ENCODE results near the gene DES.

DNA sequence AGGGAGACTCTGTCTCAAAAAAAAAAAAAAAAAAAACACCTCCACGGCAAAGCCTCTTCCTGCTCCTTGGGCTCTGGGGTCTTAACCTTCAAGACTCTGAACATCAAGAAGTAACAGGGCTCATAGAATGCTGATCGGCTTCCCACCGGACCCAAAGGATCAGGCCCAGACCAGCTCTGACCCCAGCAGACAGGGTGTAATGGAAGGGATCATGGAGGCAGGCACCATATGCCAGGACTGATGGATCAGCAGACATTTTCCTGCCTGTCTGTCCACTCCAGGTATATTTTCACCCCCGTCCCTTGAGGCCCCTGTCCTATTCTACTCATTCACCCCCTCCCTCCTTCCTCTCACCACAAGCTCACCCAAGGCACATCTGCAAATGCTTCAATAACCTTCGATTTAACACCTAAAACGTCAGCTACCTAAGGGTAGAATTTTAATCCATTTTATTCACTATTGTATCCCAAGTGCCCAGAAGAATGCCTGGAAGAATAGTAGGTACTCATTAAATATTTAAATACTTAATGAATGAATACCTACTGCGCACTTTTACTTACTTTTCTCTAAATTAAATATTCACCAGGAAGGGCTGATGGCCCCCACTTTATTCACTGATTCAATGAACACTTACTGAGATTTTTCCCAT, 11.9 kb downstream of the DES start:
- TF ChIP-seq CTCF (IDR thresholded peaks at IDR 0.05; ENCODE audit: low read depth, low read length): no peak
- TF ChIP-seq EZH2phosphoT487 (IDR thresholded peaks at IDR 0.05; ENCODE audit: low read depth): no peak
